A549 treated with AZD2906 at 1 μM for 4 hours (cell line): ENCODE measurements around the gene PLRG1. TPM values are rescaled to one million over a fixed set of nuclear protein-coding genes. Genes with fewer than 3 reads are reported as not detected.

Experiments
- total RNA-seq: library from RNA; stranded (reverse); fragments of 200-300 nt; extraction: Qiagen RNA extraction; gene quantifications from 5 replicates; pipeline ENCODE4 v1.2.3, GENCODE V29; 2022

The PLRG1 gene
- 52.6 to 60.2 TPM (median 57.3 TPM) in 5 replicates for total RNA-seq

DNA sequence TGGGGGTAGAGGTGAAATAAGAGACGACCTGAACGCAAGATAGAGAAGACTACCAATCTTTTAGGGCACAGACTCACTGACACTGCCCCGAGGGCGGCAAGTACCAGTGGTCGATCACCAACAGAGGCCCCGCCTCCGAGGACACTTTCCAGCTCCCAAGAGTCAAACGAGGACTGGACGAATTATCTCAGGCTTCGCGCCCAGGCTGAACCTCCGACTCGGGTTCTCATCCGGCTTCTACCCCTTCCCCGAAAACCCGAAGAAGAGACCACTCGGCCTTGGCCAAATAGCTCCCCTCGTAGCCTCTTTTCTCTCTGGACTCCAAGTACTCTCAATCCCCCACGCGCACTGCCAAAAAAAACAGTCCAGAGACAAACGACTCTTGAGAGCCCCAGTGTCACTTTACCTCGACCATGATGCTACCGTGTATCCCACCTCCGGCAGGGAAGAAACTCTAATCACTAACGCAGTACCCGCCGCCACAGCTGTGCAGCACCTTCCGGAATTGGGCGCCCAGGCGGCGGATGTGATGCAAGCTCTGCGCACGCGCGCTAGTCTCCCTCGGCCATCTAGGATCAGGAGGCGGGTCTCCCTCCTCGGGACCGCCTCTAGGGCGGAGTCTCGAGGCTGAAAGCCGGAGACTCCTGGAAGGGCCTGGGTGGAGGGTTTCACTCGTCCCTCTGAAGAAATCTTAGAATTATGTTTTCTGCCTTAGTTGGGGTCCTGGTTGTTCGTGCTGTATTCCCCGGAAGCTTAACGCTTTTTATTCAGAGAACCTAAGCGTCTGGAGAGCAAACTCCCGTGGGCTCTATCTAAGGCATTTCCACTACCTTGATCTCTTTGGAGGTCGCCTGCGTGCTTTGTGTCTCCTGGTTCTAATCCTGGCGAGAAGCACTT, at the start of gene PLRG1:
PLRG1 (minus strand) TSS at position 507 of the 897 bp plus-strand sequence; CDS start at position 415, 92 bp downstream.

DNA sequence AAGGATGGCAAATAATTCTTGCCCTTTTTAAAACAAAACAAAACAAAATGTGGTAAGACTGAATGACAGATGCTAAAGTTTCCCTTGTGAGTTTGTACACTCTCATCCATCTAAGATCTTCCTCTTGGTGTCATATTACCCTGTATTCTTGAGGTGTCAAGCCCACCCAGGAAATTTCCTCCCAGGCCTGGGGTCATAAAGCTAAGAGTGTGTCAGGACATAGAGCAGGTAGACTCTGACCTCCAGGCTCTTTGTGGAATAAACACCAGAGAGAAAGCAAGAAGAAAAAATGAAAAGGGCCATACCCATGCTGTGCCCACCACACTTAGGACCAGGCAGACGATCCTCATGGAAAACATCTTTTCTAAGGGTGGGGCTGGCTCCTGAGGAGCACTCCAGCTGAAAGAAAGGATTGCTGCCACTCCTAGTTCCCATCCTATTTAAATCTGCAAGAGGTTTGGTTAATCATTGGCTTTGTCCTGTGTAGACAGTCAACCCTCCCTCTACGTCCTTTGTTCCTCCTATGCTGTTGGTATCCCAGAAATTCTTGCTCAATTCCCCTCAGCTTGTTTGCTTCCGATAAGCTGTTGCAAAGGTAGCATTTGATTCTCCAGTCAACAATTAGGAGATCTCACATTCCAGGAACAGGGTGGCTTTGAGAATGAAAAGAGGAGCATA, 40.3 kb upstream of the PLRG1 start, which contains the start of gene FGA:
FGA (minus strand) TSS at position 414 of the 678 bp plus-strand sequence; CDS start at position 359, 55 bp downstream.

DNA sequence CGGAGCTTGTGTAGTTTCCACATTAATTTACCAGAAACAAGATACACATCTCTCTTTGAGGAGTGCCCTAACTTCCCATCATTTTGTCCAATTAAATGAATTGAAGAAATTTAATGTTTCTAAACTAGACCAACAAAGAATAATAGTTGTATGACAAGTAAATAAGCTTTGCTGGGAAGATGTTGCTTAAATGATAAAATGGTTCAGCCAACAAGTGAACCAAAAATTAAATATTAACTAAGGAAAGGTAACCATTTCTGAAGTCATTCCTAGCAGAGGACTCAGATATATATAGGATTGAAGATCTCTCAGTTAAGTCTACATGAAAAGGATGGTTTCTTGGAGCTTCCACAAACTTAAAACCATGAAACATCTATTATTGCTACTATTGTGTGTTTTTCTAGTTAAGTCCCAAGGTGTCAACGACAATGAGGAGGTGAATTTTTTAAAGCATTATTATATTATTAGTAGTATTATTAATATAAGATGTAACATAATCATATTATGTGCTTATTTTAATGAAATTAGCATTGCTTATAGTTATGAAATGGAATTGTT, 12.6 kb upstream of the PLRG1 start, which contains the start of gene FGB:
FGB (plus strand) TSS at position 315 of the 558 bp plus-strand sequence; CDS start at position 323, 8 bp downstream.

DNA sequence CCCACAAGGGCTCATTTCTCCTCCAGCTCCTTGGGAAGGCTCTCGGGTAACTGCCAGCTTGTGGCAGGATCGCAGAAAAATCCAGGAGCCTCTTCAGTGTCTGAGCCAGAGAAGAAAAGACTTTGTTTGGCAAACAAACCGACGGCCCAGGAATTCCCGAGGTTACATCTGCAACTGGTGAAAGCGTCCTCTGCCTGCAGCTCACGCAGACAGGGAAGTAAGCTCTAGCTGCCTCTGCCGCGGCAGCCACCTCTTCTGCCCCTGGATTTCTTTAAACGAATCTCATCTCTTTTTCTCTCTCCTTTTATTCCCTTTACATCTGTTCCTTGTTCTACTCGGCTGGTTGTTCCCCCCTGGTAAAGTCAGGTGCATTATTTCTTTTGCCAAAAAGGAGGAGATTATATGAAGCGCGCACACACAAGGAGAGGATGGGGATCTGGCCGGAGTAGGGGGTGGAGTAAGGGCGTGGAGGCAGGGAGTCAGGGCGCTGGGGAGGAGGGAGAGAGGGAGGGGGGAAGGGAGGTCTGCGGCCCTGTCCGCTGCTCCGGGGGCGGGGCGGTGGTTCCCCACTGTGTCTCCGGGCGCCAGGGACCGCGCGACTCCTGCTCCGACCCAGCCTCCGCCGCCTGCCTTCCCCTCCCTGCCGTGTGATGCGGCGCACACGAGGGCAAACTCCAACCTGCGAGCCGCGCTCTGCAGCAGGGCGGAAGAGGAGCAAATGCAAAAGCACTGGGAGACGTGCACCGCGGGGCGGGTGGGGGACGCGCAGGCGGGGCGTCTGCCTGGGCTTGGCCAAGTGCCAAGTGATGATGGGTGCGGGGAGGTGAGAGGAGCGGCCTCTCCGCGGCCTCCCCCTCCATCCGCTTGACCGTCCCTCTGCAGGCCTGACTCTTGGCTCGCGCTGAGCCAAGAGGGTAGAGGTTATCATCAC, 58.6 kb downstream of the PLRG1 start, which contains the start of gene DCHS2:
DCHS2 (minus strand) TSS at position 459 of the 931 bp plus-strand sequence; CDS start at position 15, 444 bp downstream.

Other genes with a start within 250 kb of the PLRG1 start
- gene DCHS2, start 58.6 kb downstream of the PLRG1 start, total RNA-seq, result 0.01 to 0.03 TPM (median 0.03 TPM) in 3 of 5 replicates, not detected in the others
- 16.1 to 21.4 TPM (median 17.1 TPM) in 5 replicates for gene FGB, start 12.6 kb upstream of the PLRG1 start, total RNA-seq
- 18.5 to 22.7 TPM (median 19.6 TPM) in 5 replicates for gene FGA, start 40.3 kb upstream of the PLRG1 start, total RNA-seq
- gene FGG, start 62.3 kb upstream of the PLRG1 start, total RNA-seq, result 4.2 to 8.0 TPM (median 5.9 TPM) in 5 replicates
- gene LRAT, start 193.6 kb upstream of the PLRG1 start, total RNA-seq, result 0.07 to 0.09 TPM in 2 of 5 replicates, not detected in the others
- not detected in 5 replicates for gene RBM46, start 230.9 kb upstream of the PLRG1 start, total RNA-seq